Trophoblast cell (in vitro differentiated cells and primary cell): ENCODE results near the gene ARHGEF3.

Experiments
- DNase-seq, 2 donors: peaks; one replicate each; pipeline ENCODE4 v3.0.0-alpha.2; 2016
- H2AFZ ChIP-seq: 2 replicates; pipeline ENCODE4 v1.6.1; 2013; ENCODE audit warnings: low read length, moderate library complexity, mild to moderate bottlenecking; ENCODE audit not compliant: insufficient read depth, poor library complexity
- H2AK5ac ChIP-seq: 2 replicates; pipeline ENCODE4 v1.6.1; 2013; ENCODE audit warnings: mild to moderate bottlenecking, low read length
- H2BK120ac ChIP-seq: 2 replicates; pipeline ENCODE4 v1.6.1; 2013; ENCODE audit warnings: low read length, mild to moderate bottlenecking, moderate library complexity; ENCODE audit not compliant: insufficient read depth, poor library complexity
- H2BK12ac ChIP-seq: 2 replicates; pipeline ENCODE4 v1.6.1; 2013; ENCODE audit warnings: mild to moderate bottlenecking, low read length, moderate library complexity
- H2BK5ac ChIP-seq: 2 replicates; pipeline ENCODE4 v1.6.1; 2013; ENCODE audit warnings: low read length, low read depth, moderate library complexity, mild to moderate bottlenecking; ENCODE audit not compliant: poor library complexity
- H3K14ac ChIP-seq: 2 replicates; pipeline ENCODE4 v1.6.1; 2013; ENCODE audit warnings: mild to moderate bottlenecking, low read length
- H3K18ac ChIP-seq: 2 replicates; pipeline ENCODE4 v1.6.1; 2013; ENCODE audit warnings: mild to moderate bottlenecking, low read length
- H3K23ac ChIP-seq: 2 replicates; pipeline ENCODE4 v1.6.1; 2013; ENCODE audit warnings: low read length
- H3K27ac ChIP-seq: 2 replicates; pipeline ENCODE4 v1.5.1; 2013; ENCODE audit warnings: low read depth, mild to moderate bottlenecking, inconsistent platforms, low read length, moderate library complexity
- H3K27me3 ChIP-seq: 2 replicates; pipeline ENCODE4 v1.6.1; 2013; ENCODE audit warnings: inconsistent platforms, mild to moderate bottlenecking, low read length, moderate library complexity; ENCODE audit not compliant: insufficient read depth
- H3K36me3 ChIP-seq, 2 experiments: 1 replicate in 1 of 2; 2 replicates in 1 of 2; pipeline ENCODE4 v1.6.1; 2013; ENCODE audit warnings: low read length in 2 of 2, mild to moderate bottlenecking in 2 of 2, moderate library complexity in 1 of 2; ENCODE audit not compliant: insufficient read depth in 2 of 2, control insufficient read depth in 1 of 2
- H3K4ac ChIP-seq: 2 replicates; pipeline ENCODE4 v1.6.1; 2013; ENCODE audit warnings: low read depth, mild to moderate bottlenecking, low read length, moderate library complexity
- H3K4me1 ChIP-seq, 2 experiments: 1 replicate in 1 of 2; 2 replicates in 1 of 2; pipeline ENCODE4 v1.6.1; 2013; ENCODE audit warnings: low read length in 2 of 2, mild to moderate bottlenecking in 2 of 2, moderate library complexity in 1 of 2; ENCODE audit not compliant: insufficient read depth in 2 of 2, control insufficient read depth in 1 of 2
- H3K4me2 ChIP-seq: 2 replicates; pipeline ENCODE4 v1.6.1; 2013; ENCODE audit warnings: inconsistent platforms, mild to moderate bottlenecking, low read length, moderate library complexity
- H3K4me3 ChIP-seq: 2 replicates; pipeline ENCODE4 v1.5.1; 2013; ENCODE audit warnings: mild to moderate bottlenecking, low read depth, low read length, inconsistent platforms
- H3K79me1 ChIP-seq: one replicate; pipeline ENCODE4 v1.6.1; 2013; ENCODE audit warnings: low read length
- H3K79me2 ChIP-seq: 2 replicates; pipeline ENCODE4 v1.6.1; 2013; ENCODE audit warnings: low read length, mild to moderate bottlenecking; ENCODE audit not compliant: control insufficient read depth, insufficient read depth, poor library complexity
- H3K9ac ChIP-seq: 2 replicates; pipeline ENCODE4 v1.6.1; 2013; ENCODE audit warnings: mild to moderate bottlenecking, low read length
- H3K9me3 ChIP-seq: 2 replicates; pipeline ENCODE4 v1.6.1; 2013; ENCODE audit warnings: low read depth, mild to moderate bottlenecking, control low read depth, inconsistent platforms, low read length; ENCODE audit not compliant: insufficient read depth
- H4K12ac ChIP-seq: 2 replicates; pipeline ENCODE4 v1.6.1; 2013; ENCODE audit warnings: low read depth, mild to moderate bottlenecking, low read length, moderate library complexity
- H4K8ac ChIP-seq: 2 replicates; pipeline ENCODE4 v1.6.1; 2013; ENCODE audit warnings: low read depth, mild to moderate bottlenecking, low read length, moderate library complexity
- H4K91ac ChIP-seq: one replicate; pipeline ENCODE4 v1.6.1; 2013; ENCODE audit warnings: low read depth, mild to moderate bottlenecking, low read length, moderate library complexity
- WGBS: extraction: QIAGEN DNeasy Blood & Tissue Kit; methylation state at CpG from one replicate; pipeline ENCODE4 v1.1.7; 2013; ENCODE audit warnings: missing lambda C conversion rate; ENCODE audit not compliant: insufficient read length, insufficient coverage; ENCODE audit errors: extremely low coverage; 5-methylcytosine and 5-hydroxymethylcytosine counted together

The ARHGEF3 gene

DNA sequence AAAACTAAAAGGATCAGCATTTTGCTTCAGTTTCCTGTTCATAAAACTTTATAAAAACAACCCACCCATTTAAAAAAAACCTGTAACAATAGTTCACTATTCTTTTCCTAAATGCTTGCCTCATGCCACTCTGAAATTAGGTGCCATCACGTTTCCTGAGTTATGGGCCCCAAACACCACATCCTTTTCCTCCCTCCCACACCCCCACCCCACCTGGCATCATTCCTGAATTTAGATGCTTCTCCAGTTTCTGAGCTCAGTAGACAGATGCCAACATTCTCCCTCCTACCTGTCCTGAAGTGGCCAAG, 11.9 kb upstream of the ARHGEF3 start:
- Histone ChIP-seq H3K14ac (no peak overlapping the region), H3K79me2 (no peaks in the 10 kb centered on the region), H2BK5ac (no peak overlapping the region), H3K23ac (no peak overlapping the region), H3K18ac (no peak overlapping the region), H3K4me2 (no peak overlapping the region), H3K4ac (no peak overlapping the region), H2BK12ac (no peak overlapping the region), H4K12ac (no peak overlapping the region), H3K36me3 (peaks cover 0 to 1% of the 10 kb centered on the region in 2 experiments), H3K9me3 (no peaks in the 10 kb centered on the region), H3K4me3 (no peak overlapping the region), H4K91ac (no peak overlapping the region), H3K9ac (no peak overlapping the region), H4K8ac (no peak overlapping the region), H3K27ac (no peak overlapping the region), H3K27me3 (no peaks in the 10 kb centered on the region), H3K4me1 (peaks cover 7 to 12% of the 10 kb centered on the region in 2 experiments), H2AK5ac (no peak overlapping the region), H3K79me1 (peaks cover 5% of the 10 kb centered on the region), H2AFZ (no peak overlapping the region), H2BK120ac (no peak overlapping the region)
- no peak for DNase-seq
- no CpG with 5 or more reads among the region's 1 CpG for WGBS

DNA sequence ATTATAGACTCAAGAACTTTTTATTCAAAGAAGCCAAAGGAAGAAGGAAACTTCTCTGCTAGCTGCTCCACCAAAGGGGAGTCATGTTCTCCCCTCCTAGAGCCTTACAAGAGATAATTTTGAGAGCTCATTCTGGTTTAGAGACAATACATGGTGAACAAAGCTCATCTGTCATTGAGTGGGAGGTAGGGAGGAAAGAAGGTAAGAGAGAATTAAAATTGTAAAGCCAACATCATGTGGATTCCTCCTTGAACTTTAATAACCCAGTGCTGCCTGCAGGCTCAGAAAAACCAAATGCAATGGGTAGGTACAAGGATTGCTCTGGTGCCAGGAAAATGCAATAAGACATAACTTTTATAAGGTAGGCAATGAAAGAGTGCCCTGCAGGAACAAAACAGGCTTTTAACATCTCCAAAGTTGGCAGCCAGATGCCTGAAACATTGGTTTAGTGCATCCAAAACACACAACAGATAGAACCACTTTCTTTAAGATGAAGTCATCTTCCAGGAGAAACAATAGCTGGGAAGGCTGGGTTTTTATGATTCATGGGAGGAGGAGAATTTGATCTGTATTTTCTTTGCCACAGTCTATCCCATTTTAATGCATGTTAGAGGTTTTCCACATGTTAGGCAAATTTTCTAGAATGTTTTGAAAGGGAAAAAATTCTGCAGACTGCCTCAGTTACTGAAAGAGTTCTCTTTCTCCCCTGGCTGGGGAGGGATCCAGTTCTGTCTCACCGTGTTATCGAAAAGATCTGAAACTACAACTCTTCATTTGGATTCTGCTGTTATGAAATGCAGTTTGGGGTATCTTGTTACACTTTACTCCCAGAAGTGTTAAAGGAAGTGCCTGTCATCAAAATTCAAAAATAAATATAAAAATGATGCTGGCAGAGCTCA, 11.3 kb upstream of the ARHGEF3 start:
- no peak overlapping the region for H3K18ac ChIP-seq
- H3K79me1 ChIP-seq = peaks cover 5% of the 10 kb centered on the region
- no peak overlapping the region for H3K4me2 ChIP-seq
- no peak overlapping the region for H3K9ac ChIP-seq
- H2AFZ ChIP-seq = no peak overlapping the region
- no peak overlapping the region for H3K4me3 ChIP-seq
- H3K4me1 ChIP-seq = peaks cover 7 to 12% of the 10 kb centered on the region in 2 experiments
- no peaks in the 10 kb centered on the region for H3K9me3 ChIP-seq
- H3K27ac ChIP-seq = no peak overlapping the region
- H2BK120ac ChIP-seq = no peak overlapping the region
- H2BK12ac ChIP-seq = no peak overlapping the region
- no peak overlapping the region for H3K4ac ChIP-seq
- no peak overlapping the region for H3K23ac ChIP-seq
- H2BK5ac ChIP-seq = no peak overlapping the region
- no peak overlapping the region for H2AK5ac ChIP-seq
- H4K12ac ChIP-seq = no peak overlapping the region
- no peaks in the 10 kb centered on the region for H3K79me2 ChIP-seq
- WGBS = no CpG with 5 or more reads among the region's 2 CpGs
- H3K14ac ChIP-seq = no peak overlapping the region
- peaks cover 0 to 1% of the 10 kb centered on the region in 2 experiments for H3K36me3 ChIP-seq
- DNase-seq = no peak
- no peak overlapping the region for H4K8ac ChIP-seq
- H3K27me3 ChIP-seq = no peaks in the 10 kb centered on the region
- H4K91ac ChIP-seq = no peak overlapping the region

DNA sequence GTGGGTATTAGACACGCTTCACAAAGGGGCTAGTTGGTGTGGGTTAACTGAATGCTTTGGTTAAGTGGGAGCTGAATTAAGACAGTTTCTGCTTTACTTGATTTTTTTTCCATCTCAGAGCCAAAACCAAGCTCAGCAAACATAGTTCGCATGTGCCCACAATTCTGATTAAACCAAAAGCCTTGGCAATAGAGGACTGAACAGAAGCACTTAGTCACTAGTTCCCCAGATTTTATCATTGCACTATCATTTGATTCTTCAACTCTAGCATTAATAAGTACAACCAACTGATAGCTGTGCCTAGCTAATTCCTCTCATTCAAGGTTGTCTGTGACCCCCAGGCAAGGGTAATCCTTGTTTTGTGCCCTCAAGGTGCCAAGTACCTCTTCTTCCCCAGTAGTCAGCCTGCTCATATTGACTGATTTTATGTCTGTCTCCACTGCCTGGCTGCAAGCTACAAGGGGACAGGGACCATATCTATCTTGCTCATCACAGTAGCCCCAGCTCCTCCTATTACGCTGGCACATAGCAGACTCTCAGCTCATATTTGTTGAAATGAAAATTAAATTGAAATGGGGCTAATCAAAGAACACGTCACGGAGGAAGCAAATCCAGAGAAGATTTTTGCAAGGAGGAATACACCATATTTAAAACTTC, 9.9 kb upstream of the ARHGEF3 start:
- Histone ChIP-seq H3K4me1 (peaks cover 7 to 12% of the 10 kb centered on the region in 2 experiments), H3K9me3 (no peaks in the 10 kb centered on the region), H3K18ac (no peak overlapping the region), H3K4me3 (no peak overlapping the region), H3K23ac (no peak overlapping the region), H2BK120ac (peak overlapping the region; percentile 88), H3K27ac (peak overlapping the region; percentile 43), H4K8ac (no peak overlapping the region), H3K4me2 (peak overlapping the region; percentile 46), H4K12ac (no peak overlapping the region), H3K4ac (no peak overlapping the region), H3K79me1 (peaks cover 5% of the 10 kb centered on the region), H2AK5ac (no peak overlapping the region), H3K14ac (peak overlapping the region; percentile 3), H2AFZ (no peak overlapping the region), H3K79me2 (no peaks in the 10 kb centered on the region), H3K36me3 (peaks cover 0 to 1% of the 10 kb centered on the region in 2 experiments), H2BK5ac (no peak overlapping the region), H3K27me3 (no peaks in the 10 kb centered on the region), H4K91ac (peak overlapping the region; percentile 16), H2BK12ac (peak overlapping the region; percentile 58), H3K9ac (no peak overlapping the region)
- no CpG with 5 or more reads among the region's 5 CpGs for WGBS
- no peak for DNase-seq

DNA sequence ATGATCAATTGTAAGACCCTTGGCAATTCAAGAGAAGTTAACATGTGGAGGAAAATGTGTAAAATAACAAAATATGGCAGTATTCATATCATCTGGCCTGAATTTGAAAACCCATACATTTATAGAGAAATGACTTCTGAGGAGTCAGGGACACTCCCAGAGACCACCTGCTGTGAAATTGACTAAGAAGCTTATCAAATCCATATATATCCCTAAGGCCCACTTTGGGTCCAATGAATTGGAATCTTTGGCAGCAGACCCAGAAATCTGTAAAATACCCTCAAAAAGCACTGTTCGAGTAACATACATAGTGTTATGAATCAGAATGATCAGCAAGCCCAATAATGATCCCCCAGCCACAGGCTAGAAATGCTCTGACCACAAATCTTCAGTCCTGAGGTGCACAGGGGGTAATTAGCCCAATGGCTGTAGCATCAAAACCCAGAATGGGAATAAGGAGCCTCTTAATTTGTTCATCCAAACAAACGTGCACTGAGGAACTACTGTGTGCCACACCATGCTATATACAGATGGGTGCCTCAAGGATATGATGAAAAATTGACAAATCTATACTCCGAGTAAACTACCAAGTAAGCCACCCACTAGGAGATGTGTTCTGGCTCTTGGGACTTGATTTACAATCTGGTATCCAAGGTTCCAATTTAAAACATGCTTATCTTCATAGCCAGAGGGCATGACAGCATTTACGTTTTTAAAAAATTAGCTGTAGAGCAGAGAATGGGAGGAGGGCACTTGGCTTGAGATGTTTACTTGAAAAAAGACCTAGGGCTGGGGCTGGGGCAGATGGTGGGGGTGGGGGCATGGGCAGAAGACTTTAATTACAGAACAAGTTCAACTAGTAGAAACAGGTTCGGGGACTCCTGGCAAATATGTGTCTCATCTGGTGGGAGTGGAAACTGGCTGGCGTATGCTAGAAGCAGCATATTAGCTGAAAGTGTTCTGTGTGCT, 9.1 kb upstream of the ARHGEF3 start:
- no peak overlapping the region for H3K4ac ChIP-seq
- peak overlapping the region; percentile 78 for H2BK5ac ChIP-seq
- peaks cover 0 to 1% of the 10 kb centered on the region in 2 experiments for H3K36me3 ChIP-seq
- peak; percentile 79 to 91 for DNase-seq
- H4K8ac ChIP-seq = peak overlapping the region; percentile 23
- H3K79me2 ChIP-seq = no peaks in the 10 kb centered on the region
- H3K4me1 ChIP-seq = peaks cover 11 to 12% of the 10 kb centered on the region in 2 experiments
- peak overlapping the region; percentile 74 for H2BK12ac ChIP-seq
- peaks cover 5% of the 10 kb centered on the region for H3K79me1 ChIP-seq
- no peak overlapping the region for H3K9ac ChIP-seq
- no peak overlapping the region for H3K18ac ChIP-seq
- no peaks in the 10 kb centered on the region for H3K9me3 ChIP-seq
- no peak overlapping the region for H3K4me3 ChIP-seq
- no peak overlapping the region for H3K14ac ChIP-seq
- H4K91ac ChIP-seq = peak overlapping the region; percentile 22
- peak overlapping the region; percentile 43 for H3K27ac ChIP-seq
- H3K4me2 ChIP-seq = peak overlapping the region; percentile 46
- H3K27me3 ChIP-seq = no peaks in the 10 kb centered on the region
- no peak overlapping the region for H2AFZ ChIP-seq
- H2AK5ac ChIP-seq = no peak overlapping the region
- WGBS = no CpG with 5 or more reads among the region's 6 CpGs
- H2BK120ac ChIP-seq = peak overlapping the region; percentile 88
- H3K23ac ChIP-seq = no peak overlapping the region
- no peak overlapping the region for H4K12ac ChIP-seq
